ENCODE data around the gene TMEM108.

- TF ChIP-seq CTCF (IDR thresholded peaks at IDR 0.05), result no peak
- no peak for TF ChIP-seq EP300 (IDR thresholded peaks at IDR 0.05)
- no peak for TF ChIP-seq POLR2A (IDR thresholded peaks at IDR 0.05)
These were observed 339.2 kb downstream of the TMEM108 start for GRCh38 chr3:133377396-133377795.
